Lower lobe of right lung (tissue), 2 donors: ENCODE data around the gene SACM1L. TPM values are rescaled to one million over a fixed set of nuclear protein-coding genes. Genes with fewer than 3 reads are reported as not detected.
A peak's percentile ranks its signal among the peaks of the same experiment; 100 is the strongest.

Source experiments
- ATAC-seq, 2 donors: fragments of 200-7000 bp; cut with Tn5 transposase; one replicate each; pipeline ENCODE4 v1.9.1; 2020 to 2022; ENCODE audit warnings: mild to moderate bottlenecking in 2 of 2, moderate library complexity in 2 of 2
- DNase-seq: peaks from one replicate; pipeline ENCODE4 v3.0.0-alpha.2; 2020
- H3K27ac ChIP-seq: fragments of 200-600 bp; one replicate; pipeline ENCODE4 v1.8.0; 2022
- H3K27me3 ChIP-seq: fragments of 200-600 bp; one replicate; pipeline ENCODE4 v1.8.0; 2022; ENCODE audit warnings: low read depth
- H3K36me3 ChIP-seq: fragments of 200-600 bp; one replicate; pipeline ENCODE4 v1.8.0; 2022; ENCODE audit warnings: mild to moderate bottlenecking
- H3K4me1 ChIP-seq: fragments of 200-600 bp; one replicate; pipeline ENCODE4 v1.8.0; 2022
- H3K4me3 ChIP-seq: fragments of 200-600 bp; one replicate; pipeline ENCODE4 v1.8.0; 2022; ENCODE audit warnings: mild to moderate bottlenecking
- H3K9me3 ChIP-seq: fragments of 200-600 bp; one replicate; pipeline ENCODE4 v1.8.0; 2022
- intact Hi-C: fragments of 100-400 bp; cut with DNase I; formaldehyde crosslinking; loops from one replicate; pipeline ENCODE4 v1.11.0; 2022
- total RNA-seq: library from RNA; stranded (reverse); fragmentation: NEBNext Ultra II Directional; extraction: Animal tissue kit (Norgen Biotek cat#: 25700); gene quantifications from one replicate; pipeline ENCODE4 v1.2.1, GENCODE V29; 2021
- TF ChIP-seq, protein P1 (sequence below): fragments of 200-600 bp; IDR thresholded peaks from one replicate; pipeline ENCODE4 v1.8.0; 2022; ENCODE audit warnings: antibody characterized with exemption, mild to moderate bottlenecking
- donor health status: DM: no; HTN: yes; CAD: no; lungs with severe emphysema.

Gene SACM1L
- total RNA-seq, 1 donor from 2014 or later: 80.5 TPM

DNA sequence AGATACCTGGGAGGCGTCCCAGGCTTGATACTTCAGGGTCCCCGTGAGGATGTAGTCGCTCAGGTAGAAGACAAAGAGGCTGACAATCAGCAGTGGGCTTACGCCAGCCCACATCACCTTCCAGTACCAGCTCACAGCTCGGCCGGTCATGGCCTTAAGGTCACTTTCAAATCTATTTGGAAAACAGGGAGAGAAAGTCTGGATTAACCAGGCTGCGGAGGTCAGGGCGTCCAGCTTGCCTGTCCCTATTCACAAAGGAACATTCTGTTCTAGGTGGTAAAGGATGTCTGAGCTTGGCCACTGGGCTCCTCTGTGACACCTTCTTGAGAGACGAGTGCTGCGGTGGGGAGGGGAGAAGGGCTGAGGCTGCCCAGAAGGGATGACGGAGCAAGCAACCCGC is 70.7 kb downstream of the SACM1L start:
- DNase-seq (no peak), ATAC-seq (no peak)
- TF ChIP-seq, protein P1, sequence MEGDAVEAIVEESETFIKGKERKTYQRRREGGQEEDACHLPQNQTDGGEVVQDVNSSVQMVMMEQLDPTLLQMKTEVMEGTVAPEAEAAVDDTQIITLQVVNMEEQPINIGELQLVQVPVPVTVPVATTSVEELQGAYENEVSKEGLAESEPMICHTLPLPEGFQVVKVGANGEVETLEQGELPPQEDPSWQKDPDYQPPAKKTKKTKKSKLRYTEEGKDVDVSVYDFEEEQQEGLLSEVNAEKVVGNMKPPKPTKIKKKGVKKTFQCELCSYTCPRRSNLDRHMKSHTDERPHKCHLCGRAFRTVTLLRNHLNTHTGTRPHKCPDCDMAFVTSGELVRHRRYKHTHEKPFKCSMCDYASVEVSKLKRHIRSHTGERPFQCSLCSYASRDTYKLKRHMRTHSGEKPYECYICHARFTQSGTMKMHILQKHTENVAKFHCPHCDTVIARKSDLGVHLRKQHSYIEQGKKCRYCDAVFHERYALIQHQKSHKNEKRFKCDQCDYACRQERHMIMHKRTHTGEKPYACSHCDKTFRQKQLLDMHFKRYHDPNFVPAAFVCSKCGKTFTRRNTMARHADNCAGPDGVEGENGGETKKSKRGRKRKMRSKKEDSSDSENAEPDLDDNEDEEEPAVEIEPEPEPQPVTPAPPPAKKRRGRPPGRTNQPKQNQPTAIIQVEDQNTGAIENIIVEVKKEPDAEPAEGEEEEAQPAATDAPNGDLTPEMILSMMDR: no peak
- Histone ChIP-seq H3K4me3 (no peak overlapping the region), H3K36me3 (no peaks in the 10 kb centered on the region), H3K27me3 (peaks cover 3% of the 10 kb centered on the region), H3K9me3 (no peaks in the 10 kb centered on the region), H3K27ac (no peak overlapping the region), H3K4me1 (peaks cover 3% of the 10 kb centered on the region)
- intact Hi-C loops: no loop called here

DNA sequence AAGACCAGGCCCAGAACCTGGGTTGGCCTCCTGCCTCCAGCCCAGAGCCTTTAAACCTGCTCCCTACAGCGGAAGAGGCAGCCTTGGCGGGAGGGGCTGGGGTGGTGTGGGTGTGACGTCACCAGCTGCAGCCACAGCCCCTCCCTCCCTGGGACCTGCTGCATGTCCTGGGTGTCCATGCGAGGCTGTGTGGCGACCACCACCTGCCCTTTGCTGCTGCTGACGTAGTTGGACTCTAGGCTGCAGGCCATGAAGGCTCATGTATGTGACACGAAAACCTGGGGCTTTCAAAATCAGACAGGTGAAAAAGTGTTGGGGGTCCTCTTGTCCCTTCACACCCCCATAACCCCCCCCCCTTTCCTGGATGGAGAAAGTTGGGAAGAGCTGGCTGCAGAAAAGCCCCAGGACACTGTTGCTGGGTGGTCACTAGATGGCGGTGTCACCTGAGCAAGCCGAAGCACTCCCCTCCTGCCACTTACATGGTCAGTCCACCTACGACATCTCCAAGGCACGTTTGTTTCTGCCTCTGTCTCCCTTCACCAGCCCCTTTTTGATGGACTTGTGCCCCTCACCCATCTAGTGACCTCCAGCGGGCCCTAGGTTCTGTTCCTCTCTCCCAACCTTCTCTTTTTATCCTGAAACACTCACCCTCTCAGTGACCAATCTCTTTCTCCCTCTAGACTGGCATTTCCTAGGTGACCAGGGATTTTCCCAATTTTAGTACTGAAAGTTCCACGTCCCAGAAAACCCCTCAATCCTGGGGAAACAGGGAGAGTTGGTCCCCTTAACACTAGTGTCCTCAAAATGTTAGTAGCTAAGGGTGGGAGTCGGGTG is 71.9 kb downstream of the SACM1L start:
- peaks cover 3% of the 10 kb centered on the region for H3K27me3 ChIP-seq
- H3K9me3 ChIP-seq: no peaks in the 10 kb centered on the region
- no peak overlapping the region for H3K4me3 ChIP-seq
- TF ChIP-seq, protein P1: peak; percentile 67
- no peak overlapping the region for H3K27ac ChIP-seq
- H3K4me1 ChIP-seq: peaks cover 3% of the 10 kb centered on the region
- intact Hi-C loops: no loop called here
- H3K36me3 ChIP-seq: no peaks in the 10 kb centered on the region
- DNase-seq (no peak), ATAC-seq (peak; percentile 83 to 88)

DNA sequence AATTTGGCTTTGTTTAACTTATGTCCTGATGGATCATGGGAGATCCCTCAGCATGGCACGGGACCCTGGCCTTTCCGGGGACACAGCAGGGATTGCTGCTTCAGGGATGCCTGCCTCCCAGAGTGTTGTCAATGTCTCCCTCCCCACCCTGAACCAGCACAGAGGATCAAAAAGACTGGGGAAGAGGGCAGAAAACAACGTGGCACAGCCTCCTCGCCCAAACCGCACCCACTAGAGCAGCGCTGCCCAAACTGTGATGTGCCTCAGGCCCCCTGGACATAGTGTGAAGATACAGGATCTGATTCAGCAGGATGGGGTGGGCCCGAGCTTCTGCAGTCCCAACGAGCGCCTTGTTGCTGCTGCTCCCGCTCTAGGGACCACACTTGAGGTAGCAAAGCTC is 72.6 kb downstream of the SACM1L start:
- Histone ChIP-seq H3K36me3 (no peaks in the 10 kb centered on the region), H3K27ac (no peak overlapping the region), H3K4me3 (no peak overlapping the region), H3K27me3 (peaks cover 3% of the 10 kb centered on the region), H3K9me3 (no peaks in the 10 kb centered on the region), H3K4me1 (peaks cover 3% of the 10 kb centered on the region)
- no peak for DNase-seq
- intact Hi-C loops: no loop called here
- TF ChIP-seq, protein P1: no peak
- no peak for ATAC-seq

DNA sequence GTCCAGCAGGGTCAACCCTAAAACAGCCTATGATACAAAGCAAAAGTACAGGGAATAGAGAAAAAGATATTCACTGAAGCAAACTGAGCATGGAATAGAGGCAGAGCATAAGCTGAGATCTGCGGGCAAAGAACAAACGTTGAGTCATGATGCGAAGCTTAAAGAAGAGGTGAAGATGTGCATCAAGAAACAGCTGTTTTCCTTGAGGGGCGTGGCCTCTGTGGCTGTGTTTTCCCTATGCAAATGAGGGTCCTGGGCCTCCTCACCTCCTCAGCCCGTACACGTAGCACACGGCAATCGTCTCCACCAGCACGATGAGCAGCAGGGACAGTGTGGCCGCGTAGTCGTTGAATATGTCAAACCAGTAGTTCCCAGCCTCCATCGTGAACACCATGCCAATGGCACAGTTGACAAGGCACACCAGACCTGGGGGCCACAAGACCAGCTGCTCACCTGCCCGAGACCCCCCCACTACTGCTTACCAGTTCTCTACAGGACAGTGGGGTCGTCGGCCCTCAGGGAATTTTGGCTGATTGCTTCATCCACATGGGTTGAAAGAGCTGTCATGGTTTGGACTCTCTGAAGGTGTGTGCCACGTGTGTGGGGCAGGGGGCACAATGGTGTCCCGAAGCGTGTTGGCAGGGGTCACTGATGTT is 73.6 kb downstream of the SACM1L start:
- Histone ChIP-seq H3K4me3 (no peak overlapping the region), H3K36me3 (no peaks in the 10 kb centered on the region), H3K9me3 (no peaks in the 10 kb centered on the region), H3K4me1 (peaks cover 3% of the 10 kb centered on the region), H3K27me3 (peaks cover 3% of the 10 kb centered on the region), H3K27ac (no peak overlapping the region)
- no peak for ATAC-seq
- TF ChIP-seq, protein P1: no peak
- intact Hi-C loops: no loop called here
- no peak for DNase-seq

DNA sequence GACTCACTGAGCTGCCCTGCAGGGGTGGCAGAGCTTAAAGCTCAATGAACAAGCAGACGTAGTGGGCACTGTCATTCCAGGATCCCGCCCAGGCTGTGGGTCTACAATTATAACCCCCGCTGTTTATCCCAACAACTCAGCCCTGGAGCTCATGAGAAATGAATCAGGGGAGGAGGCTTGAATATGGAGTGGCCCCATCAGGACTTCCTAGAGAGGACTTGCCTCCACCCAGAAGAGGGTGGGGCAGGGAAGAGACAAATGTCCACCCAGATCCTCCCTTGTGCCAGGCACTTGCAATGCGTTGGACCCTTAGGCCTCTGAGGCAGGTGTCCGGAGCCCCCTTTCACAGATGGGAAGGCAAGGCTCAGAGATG is 74.1 kb downstream of the SACM1L start:
- no peak overlapping the region for H3K27ac ChIP-seq
- intact Hi-C loops: no loop called here
- H3K4me3 ChIP-seq: no peak overlapping the region
- H3K9me3 ChIP-seq: no peaks in the 10 kb centered on the region
- no peaks in the 10 kb centered on the region for H3K36me3 ChIP-seq
- TF ChIP-seq, protein P1: no peak
- no peak for DNase-seq
- peaks cover 3% of the 10 kb centered on the region for H3K4me1 ChIP-seq
- no peak for ATAC-seq
- peaks cover 3% of the 10 kb centered on the region for H3K27me3 ChIP-seq
